Heart right ventricle (tissue), 12 donors: ENCODE measurements around the gene SIDT2. TPM values are rescaled to one million over a fixed set of nuclear protein-coding genes. Genes with fewer than 3 reads are reported as not detected.

Experiments
- polyA plus RNA-seq, 2 donors: library from polyadenylated mRNA; stranded (reverse); fragments of 200-250 nt; gene quantifications; one replicate each; pipeline ENCODE4 v1.2.3, GENCODE V29; 2013
- total RNA-seq, 10 donors: library from RNA; stranded (reverse); fragmentation: NEBNext Ultra II Directional in 3 of 10; extraction: Animal tissue kit (Norgen Biotek cat#: 25700) in 3 of 10; gene quantifications; one replicate each; pipeline versions ENCODE4 v1.2.1 to v1.2.4, GENCODE V29; 2021 to 2023
- donor health status: ischemic (EF 13 %, LVEDD 7.1; RV severe dilation, severe dysfunction).
- donor health status: healthy with polysubstance abuse.
- donor health status: DM: no; HTN: yes; CAD: no.
- donor health status: DM: no; HTN: no; CAD: no.
- donor health status: ischemic (EF 25% LVEDD 6.9; RV normal size, moderate dysfunction).
- donor health status: ischemic (EF 25% LVEDD 5.7; RV mildly dilated, moderate dysfunction).
- donor health status: healthy.
- donor health status: nonischemic (EF 11% LVEDD 7.7; RV severe dilation, severe dysfunction).
- donor health status: DM: yes; HTN: yes; CAD: no.
- donor health status: PGD.
- donor health status: ischemic (EF 29% LVEDD 5.4; RV normal size, mild dysfunction).
- donor health status: nonischemic (EF 23%, LVEDD 6.1; RV moderate dilation, normal function).

The SIDT2 gene
- total and polyA plus RNA-seq, 12 donors: 13.0 to 33.6 (median 22.0) TPM

Other genes with a start within 250 kb of the SIDT2 start
- 10 to 100 TPM; 27.8 to 47.3 (median 39.3) TPM for gene SIK3, start 80.3 kb upstream of the SIDT2 start, total RNA-seq
- gene SIK3, start 80.3 kb upstream of the SIDT2 start, polyA plus RNA-seq: 10 to 100 TPM in 1 of 2 donors, 1 to 10 TPM in 1; 9.9 to 15.1 TPM
- gene PAFAH1B2, start 34.5 kb upstream of the SIDT2 start, total RNA-seq: 10 to 100 TPM; 48.8 to 71.5 (median 64.2) TPM
- 10 to 100 TPM; 18.7 to 21.6 TPM for gene PAFAH1B2, start 34.5 kb upstream of the SIDT2 start, polyA plus RNA-seq
- 100 to 1,000 TPM in 5 of 10 donors, 10 to 100 TPM in 5; 71.7 to 215 (median 99.9) TPM for gene TAGLN, start 20.6 kb downstream of the SIDT2 start, total RNA-seq
- gene TAGLN, start 20.6 kb downstream of the SIDT2 start, polyA plus RNA-seq: 100 to 1,000 TPM; 319 to 883 TPM
- gene PCSK7, start 53.3 kb downstream of the SIDT2 start, total RNA-seq: 10 to 100 TPM; 20.5 to 33.6 (median 26.2) TPM
- 10 to 100 TPM; 29.8 to 47.0 TPM for gene PCSK7, start 53.3 kb downstream of the SIDT2 start, polyA plus RNA-seq
- gene RNF214, start 53.9 kb downstream of the SIDT2 start, total RNA-seq: 10 to 100 TPM; 20.3 to 33.5 (median 27.6) TPM
- 1 to 10 TPM; 7.3 to 7.7 TPM for gene RNF214, start 53.9 kb downstream of the SIDT2 start, polyA plus RNA-seq
- gene BACE1-AS, start 112.6 kb downstream of the SIDT2 start, total RNA-seq: 10 to 100 TPM in 8 of 10 donors, 1 to 10 TPM in 2; 8.5 to 16.9 (median 11.9) TPM
- gene BACE1-AS, start 112.6 kb downstream of the SIDT2 start, polyA plus RNA-seq: 10 to 100 TPM in 1 of 2 donors, 1 to 10 TPM in 1; 3.9 to 20.0 TPM
- 10 to 100 TPM; 10.8 to 18.7 (median 15.1) TPM for gene BACE1, start 137.5 kb downstream of the SIDT2 start, total RNA-seq
- gene BACE1, start 137.5 kb downstream of the SIDT2 start, polyA plus RNA-seq: 1 to 10 TPM; 4.6 to 7.8 TPM
- gene CEP164, start 149.1 kb downstream of the SIDT2 start, total RNA-seq: 1 to 10 TPM; 3.5 to 10.0 (median 6.6) TPM
- gene CEP164, start 149.1 kb downstream of the SIDT2 start, polyA plus RNA-seq: 10 to 100 TPM in 1 of 2 donors, 1 to 10 TPM in 1; 3.8 to 17.9 TPM